ENCODE measurements around the gene MRPL11. TPM values are rescaled to one million over a fixed set of nuclear protein-coding genes. Genes with fewer than 3 reads are reported as not detected.
"Not testable (repeated sequence)": the region's sequence is repeated elsewhere in the genome, so short reads cannot be mapped to it uniquely, and the experiment has no call there.

The MRPL11 gene
- polyA plus RNA-seq, 1 donor: 67.5 TPM

GRCh38 chr11:66437979-66438503 is 607 bp downstream of the MRPL11 start:
- DNase-seq: no peak

- no peak for DNase-seq
Measured at GRCh38 chr11:66432597-66432996, 6.1 kb downstream of the MRPL11 start.

GRCh38 chr11:66431871-66432329 is 6.7 kb downstream of the MRPL11 start:
- DNase-seq: not testable (repeated sequence)

GRCh38 chr11:66431287-66431686 is 7.4 kb downstream of the MRPL11 start:
- not testable (repeated sequence) for DNase-seq

- DNase-seq: peak; percentile 50
Measured at GRCh38 chr11:66429983-66430602, 8.6 kb downstream of the MRPL11 start.

- DNase-seq: no peak
Measured at GRCh38 chr11:66428933-66429332, 9.7 kb downstream of the MRPL11 start.

- no peak for DNase-seq
Measured at GRCh38 chr11:66426314-66426713, 12.3 kb downstream of the MRPL11 start.

- peak; percentile 91 for DNase-seq
Measured at GRCh38 chr11:66421492-66422205, 17.0 kb downstream of the MRPL11 start.

GRCh38 chr11:66420671-66421476 is 17.8 kb downstream of the MRPL11 start, which contains the start of gene NPAS4:
Gene NPAS4, plus strand, starts transcription at chr11:66421035. Its CDS starts 145 bp downstream, at chr11:66421180.
- no peak for DNase-seq

- no peak for DNase-seq
Measured at GRCh38 chr11:66419825-66420224, 18.8 kb downstream of the MRPL11 start.

- no peak for DNase-seq
Measured at GRCh38 chr11:66418986-66419308, 19.7 kb downstream of the MRPL11 start.

- peak; percentile 79 for DNase-seq
Measured at GRCh38 chr11:66418168-66418985, 20.3 kb downstream of the MRPL11 start.

GRCh38 chr11:66417000-66417399 is 21.6 kb downstream of the MRPL11 start:
- DNase-seq: no peak

GRCh38 chr11:66415423-66415822 is 23.2 kb downstream of the MRPL11 start:
- no peak for DNase-seq

- no peak for DNase-seq
Measured at GRCh38 chr11:66414120-66414934, 24.3 kb downstream of the MRPL11 start.

- no peak for DNase-seq
Measured at GRCh38 chr11:66413167-66413566, 25.5 kb downstream of the MRPL11 start.

- no peak for DNase-seq
Measured at GRCh38 chr11:66412110-66412509, 26.5 kb downstream of the MRPL11 start.

- DNase-seq: no peak
Measured at GRCh38 chr11:66411323-66411722, 27.3 kb downstream of the MRPL11 start.

- no peak for DNase-seq
Measured at GRCh38 chr11:66410191-66410590, 28.5 kb downstream of the MRPL11 start.

GRCh38 chr11:66409226-66409625 is 29.4 kb downstream of the MRPL11 start:
- no peak for DNase-seq
